HFFc6 (cell line): ENCODE measurements around the gene LILRB4. TPM values are rescaled to one million over a fixed set of nuclear protein-coding genes. Genes with fewer than 3 reads are reported as not detected.
"Not testable (repeated sequence)": the region's sequence is repeated elsewhere in the genome, so short reads cannot be mapped to it uniquely, and the experiment has no call there.

Experiments
- DNase-seq: peaks from one replicate; pipeline ENCODE4 v3.0.0-alpha.2; 2018
- H3K27ac Mint-ChIP-seq: 2 replicates; pipeline ENCODE4 v1.8.0; 2020; ENCODE audit warnings: mild to moderate bottlenecking, mixed read lengths
- H3K27me3 Mint-ChIP-seq: 2 replicates; pipeline ENCODE4 v1.8.0; 2021; ENCODE audit warnings: mild to moderate bottlenecking, moderate library complexity, mixed read lengths; ENCODE audit not compliant: insufficient read depth
- H3K36me3 Mint-ChIP-seq: 2 replicates; pipeline ENCODE4 v1.8.0; 2021; ENCODE audit warnings: low read depth, mixed read lengths
- H3K4me1 Mint-ChIP-seq: 2 replicates; pipeline ENCODE4 v1.8.0; 2020; ENCODE audit warnings: low read depth, mixed read lengths
- H3K4me3 Mint-ChIP-seq: 2 replicates; pipeline ENCODE4 v1.8.0; 2020; ENCODE audit warnings: mild to moderate bottlenecking, moderate library complexity, mixed read lengths
- H3K9me3 Mint-ChIP-seq: 2 replicates; pipeline ENCODE4 v1.8.0; 2020; ENCODE audit warnings: mild to moderate bottlenecking, mixed read lengths
- total RNA-seq, 6 experiments: library from RNA; stranded (reverse); fragmentation: NEBNext Ultra II Directional; extraction: Animal tissue kit (Norgen Biotek cat#: 25700); gene quantifications; 2 replicates in 1 of 6; 3 replicates in 5 of 6; pipeline ENCODE4 v1.2.3, GENCODE V29; 2021
- TF ChIP-seq, protein P1 (sequence below): fragments of 200-600 bp; sonication (generic); IDR thresholded peaks from 2 replicates; pipeline ENCODE4 v1.5.0; 2021; ENCODE audit warnings: antibody characterized with exemption, mild to moderate bottlenecking

LILRB4 gene
- total RNA-seq, 6 experiments from 2014 or later = not detected

DNA sequence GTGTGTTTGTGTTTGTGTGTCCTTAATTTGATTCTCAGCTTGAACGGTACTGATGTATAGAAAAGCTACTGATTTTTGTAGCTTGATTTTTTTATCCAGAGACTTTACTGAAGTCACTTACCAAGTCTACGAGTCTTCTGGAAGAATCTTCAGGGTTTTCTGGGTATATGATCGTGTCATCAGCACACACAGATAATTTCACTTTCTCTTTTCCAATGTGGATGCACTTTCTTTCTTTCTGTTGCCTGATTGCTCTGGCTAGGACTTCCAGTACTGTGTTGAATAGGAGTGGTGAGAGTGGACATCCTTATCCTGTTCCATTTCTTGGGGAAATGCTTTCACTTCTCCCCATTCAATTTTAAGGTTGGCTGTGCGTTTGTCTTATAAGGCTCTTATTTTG, 40.4 kb upstream of the LILRB4 start:
- no peak for DNase-seq
- H3K27ac Mint-ChIP-seq = no peak overlapping the region
- no peaks in the 10 kb centered on the region; the same call in 1 of the 2 replicates for H3K27me3 Mint-ChIP-seq
- peaks cover 54% of the 10 kb centered on the region for H3K9me3 Mint-ChIP-seq
- H3K36me3 Mint-ChIP-seq = peaks cover 4% of the 10 kb centered on the region; the same call in 1 of the 2 replicates
- TF ChIP-seq, protein P1, sequence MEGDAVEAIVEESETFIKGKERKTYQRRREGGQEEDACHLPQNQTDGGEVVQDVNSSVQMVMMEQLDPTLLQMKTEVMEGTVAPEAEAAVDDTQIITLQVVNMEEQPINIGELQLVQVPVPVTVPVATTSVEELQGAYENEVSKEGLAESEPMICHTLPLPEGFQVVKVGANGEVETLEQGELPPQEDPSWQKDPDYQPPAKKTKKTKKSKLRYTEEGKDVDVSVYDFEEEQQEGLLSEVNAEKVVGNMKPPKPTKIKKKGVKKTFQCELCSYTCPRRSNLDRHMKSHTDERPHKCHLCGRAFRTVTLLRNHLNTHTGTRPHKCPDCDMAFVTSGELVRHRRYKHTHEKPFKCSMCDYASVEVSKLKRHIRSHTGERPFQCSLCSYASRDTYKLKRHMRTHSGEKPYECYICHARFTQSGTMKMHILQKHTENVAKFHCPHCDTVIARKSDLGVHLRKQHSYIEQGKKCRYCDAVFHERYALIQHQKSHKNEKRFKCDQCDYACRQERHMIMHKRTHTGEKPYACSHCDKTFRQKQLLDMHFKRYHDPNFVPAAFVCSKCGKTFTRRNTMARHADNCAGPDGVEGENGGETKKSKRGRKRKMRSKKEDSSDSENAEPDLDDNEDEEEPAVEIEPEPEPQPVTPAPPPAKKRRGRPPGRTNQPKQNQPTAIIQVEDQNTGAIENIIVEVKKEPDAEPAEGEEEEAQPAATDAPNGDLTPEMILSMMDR = no peak
- no peaks in the 10 kb centered on the region for H3K4me1 Mint-ChIP-seq
- no peak overlapping the region for H3K4me3 Mint-ChIP-seq

DNA sequence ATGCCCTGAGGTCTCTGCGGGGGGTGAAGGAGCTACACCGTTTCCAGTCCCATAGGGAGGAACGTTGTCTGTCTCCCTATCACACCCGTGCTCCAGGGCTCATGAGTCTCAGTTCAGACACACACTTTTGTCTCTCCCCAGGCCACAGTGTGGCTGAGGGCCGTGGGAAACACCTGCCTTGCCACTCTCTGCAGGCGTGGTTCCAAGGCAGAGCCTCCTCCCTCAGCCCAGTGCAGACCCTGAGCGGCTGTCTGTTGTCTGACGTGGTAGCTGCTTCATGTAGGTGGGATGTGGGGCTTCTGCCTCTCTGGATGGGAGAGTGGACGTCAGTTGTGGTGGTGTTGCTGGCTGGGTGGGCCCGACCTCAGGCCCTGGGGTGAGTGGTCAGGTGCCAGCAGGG, 38.6 kb upstream of the LILRB4 start:
- H3K36me3 Mint-ChIP-seq, H3K4me1 Mint-ChIP-seq, DNase-seq, H3K27me3 Mint-ChIP-seq, H3K4me3 Mint-ChIP-seq, H3K27ac Mint-ChIP-seq: not testable (repeated sequence)
- H3K9me3 Mint-ChIP-seq = peaks cover 61% of the 10 kb centered on the region

DNA sequence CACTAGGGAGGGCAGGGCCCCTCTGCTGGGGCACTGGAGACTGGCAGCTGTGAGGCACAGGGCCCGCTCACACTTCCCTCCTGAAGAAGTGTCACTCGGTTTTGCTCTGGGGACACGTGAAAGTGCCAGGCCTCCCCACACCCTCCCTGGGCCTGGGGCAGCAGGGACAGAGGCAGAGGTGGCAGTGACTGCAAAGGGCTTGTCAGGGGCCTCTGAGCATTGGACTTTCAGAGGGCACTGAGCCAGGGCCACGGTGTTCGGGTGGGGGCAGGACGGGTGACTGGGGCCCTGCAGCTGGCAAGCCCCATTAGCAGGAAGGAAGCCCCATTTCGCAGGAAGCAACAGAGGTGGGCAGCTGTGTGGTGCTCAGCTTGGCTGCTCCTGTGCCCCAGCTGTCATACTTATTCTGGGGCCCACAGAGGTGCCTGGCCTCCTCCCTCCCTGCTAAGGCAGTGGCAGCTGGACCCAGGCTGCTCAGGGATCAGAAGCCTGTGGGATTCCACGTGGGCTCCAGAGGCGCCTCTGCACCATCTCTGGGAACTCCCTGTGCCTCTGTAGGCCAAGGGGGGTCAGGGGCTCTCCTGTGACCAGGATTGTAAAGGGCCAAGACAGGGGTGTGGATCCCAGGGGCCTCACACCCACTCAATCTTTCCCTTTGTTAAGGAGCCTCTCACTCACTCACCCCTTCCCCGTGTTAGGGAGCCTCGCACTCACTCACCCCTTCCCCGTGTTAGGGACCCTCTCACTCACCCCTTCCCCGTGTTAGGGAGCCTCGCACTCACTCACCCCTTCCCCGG, 37.7 kb upstream of the LILRB4 start:
- not testable (repeated sequence) for H3K27me3 Mint-ChIP-seq, H3K4me1 Mint-ChIP-seq, H3K36me3 Mint-ChIP-seq, DNase-seq, H3K4me3 Mint-ChIP-seq, H3K27ac Mint-ChIP-seq
- H3K9me3 Mint-ChIP-seq = peaks cover 64% of the 10 kb centered on the region

DNA sequence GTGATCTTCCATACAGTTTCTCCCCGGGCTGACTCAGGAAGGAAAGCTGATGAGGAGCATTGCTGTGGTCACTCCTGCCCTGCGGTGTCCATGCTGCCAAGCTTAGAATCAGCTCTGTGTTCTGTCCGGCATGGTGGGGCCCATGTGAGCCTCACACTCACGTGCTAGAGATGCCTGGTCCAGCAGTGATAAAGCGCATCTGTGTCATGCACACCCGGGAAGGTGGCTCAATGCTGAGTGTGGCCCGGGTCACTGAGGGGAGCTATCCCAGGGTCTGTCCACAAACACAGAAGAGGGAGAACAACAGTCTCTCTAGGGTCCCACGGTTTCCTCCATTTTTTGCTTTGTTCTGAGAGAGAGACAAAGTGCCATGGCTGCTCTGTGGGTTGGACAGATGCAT, 36.0 kb upstream of the LILRB4 start:
- no peak for DNase-seq
- Mint-ChIP-seq H3K27me3 (no peaks in the 10 kb centered on the region; the same call in 1 of the 2 replicates), H3K4me3 (no peak overlapping the region), H3K9me3 (peaks cover 65% of the 10 kb centered on the region), H3K27ac (no peak overlapping the region), H3K36me3 (peaks cover 4% of the 10 kb centered on the region; the same call in 1 of the 2 replicates), H3K4me1 (no peaks in the 10 kb centered on the region)
- TF ChIP-seq, protein P1 = no peak

DNA sequence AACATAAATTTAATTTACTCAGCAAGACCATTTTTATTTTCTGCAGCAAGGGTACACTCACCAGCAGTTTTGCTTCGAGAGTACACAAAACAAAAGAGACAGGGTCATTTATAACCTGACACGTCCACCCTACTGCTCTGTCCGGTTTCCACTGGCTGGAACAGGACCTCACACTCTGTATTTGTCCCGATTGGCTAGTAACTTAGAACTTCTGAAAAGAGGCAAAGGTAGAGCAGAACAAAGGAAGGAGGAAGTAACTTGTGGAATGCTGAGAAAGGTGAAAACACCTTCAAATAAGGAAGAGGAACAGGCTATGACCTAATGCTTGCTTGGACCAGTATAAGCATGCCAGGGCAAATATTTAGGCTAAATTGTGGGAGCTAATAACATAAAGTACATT, 34.9 kb upstream of the LILRB4 start:
- not testable (repeated sequence) for DNase-seq, H3K27ac Mint-ChIP-seq, H3K27me3 Mint-ChIP-seq, H3K36me3 Mint-ChIP-seq, H3K4me1 Mint-ChIP-seq, H3K4me3 Mint-ChIP-seq
- H3K9me3 Mint-ChIP-seq = peaks cover 67% of the 10 kb centered on the region

DNA sequence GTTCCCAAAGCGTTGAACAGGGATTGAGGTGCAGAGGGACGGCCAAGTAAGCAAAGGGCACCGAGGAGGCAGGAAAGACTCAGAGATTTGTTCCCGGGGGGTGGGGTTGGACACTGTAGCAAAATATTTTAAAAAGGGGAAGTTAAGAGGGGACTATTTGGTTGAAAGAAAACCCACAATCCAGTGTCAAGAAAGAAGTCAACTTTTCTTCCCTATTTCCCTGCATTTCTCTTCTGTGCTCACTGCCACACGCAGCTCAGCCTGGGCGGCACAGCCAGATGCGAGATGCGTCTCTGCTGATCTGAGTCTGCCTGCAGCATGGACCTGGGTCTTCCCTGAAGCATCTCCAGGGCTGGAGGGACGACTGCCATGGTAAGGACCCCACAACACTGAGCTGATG, 32.5 kb upstream of the LILRB4 start, which contains the start of gene LILRB1:
LILRB1 (plus strand) TSS at position 223 of the 400 bp plus-strand sequence. CDS start 590 bp downstream, outside the sequence.
- H3K36me3 Mint-ChIP-seq, H3K4me3 Mint-ChIP-seq, H3K27ac Mint-ChIP-seq, H3K4me1 Mint-ChIP-seq, DNase-seq, H3K27me3 Mint-ChIP-seq: not testable (repeated sequence)
- H3K9me3 Mint-ChIP-seq = peaks cover 57% of the 10 kb centered on the region

DNA sequence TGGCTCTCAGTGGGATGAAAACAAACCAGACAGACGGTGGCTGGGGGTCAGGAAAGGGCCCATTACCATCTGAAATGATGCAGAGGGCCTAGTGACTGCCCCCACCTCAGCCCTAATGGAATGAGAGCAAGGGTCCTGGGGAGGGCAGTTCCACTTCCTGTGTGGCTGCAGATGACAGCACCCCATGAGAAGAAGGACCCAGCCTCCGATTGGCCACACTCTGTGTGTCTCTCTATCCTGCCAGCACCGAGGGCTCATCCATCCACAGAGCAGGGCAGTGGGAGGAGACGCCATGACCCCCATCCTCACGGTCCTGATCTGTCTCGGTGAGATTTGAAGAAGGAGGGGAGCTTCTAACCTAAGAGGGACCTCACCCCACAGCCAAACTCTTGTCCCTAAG, 32.0 kb upstream of the LILRB4 start:
- Mint-ChIP-seq H3K4me1 (no peaks in the 10 kb centered on the region), H3K4me3 (no peak overlapping the region), H3K27me3 (no peaks in the 10 kb centered on the region; the same call in 1 of the 2 replicates), H3K36me3 (peaks cover 4% of the 10 kb centered on the region; the same call in 1 of the 2 replicates), H3K9me3 (peaks cover 53% of the 10 kb centered on the region), H3K27ac (no peak overlapping the region)
- TF ChIP-seq, protein P1 = no peak
- DNase-seq = no peak

DNA sequence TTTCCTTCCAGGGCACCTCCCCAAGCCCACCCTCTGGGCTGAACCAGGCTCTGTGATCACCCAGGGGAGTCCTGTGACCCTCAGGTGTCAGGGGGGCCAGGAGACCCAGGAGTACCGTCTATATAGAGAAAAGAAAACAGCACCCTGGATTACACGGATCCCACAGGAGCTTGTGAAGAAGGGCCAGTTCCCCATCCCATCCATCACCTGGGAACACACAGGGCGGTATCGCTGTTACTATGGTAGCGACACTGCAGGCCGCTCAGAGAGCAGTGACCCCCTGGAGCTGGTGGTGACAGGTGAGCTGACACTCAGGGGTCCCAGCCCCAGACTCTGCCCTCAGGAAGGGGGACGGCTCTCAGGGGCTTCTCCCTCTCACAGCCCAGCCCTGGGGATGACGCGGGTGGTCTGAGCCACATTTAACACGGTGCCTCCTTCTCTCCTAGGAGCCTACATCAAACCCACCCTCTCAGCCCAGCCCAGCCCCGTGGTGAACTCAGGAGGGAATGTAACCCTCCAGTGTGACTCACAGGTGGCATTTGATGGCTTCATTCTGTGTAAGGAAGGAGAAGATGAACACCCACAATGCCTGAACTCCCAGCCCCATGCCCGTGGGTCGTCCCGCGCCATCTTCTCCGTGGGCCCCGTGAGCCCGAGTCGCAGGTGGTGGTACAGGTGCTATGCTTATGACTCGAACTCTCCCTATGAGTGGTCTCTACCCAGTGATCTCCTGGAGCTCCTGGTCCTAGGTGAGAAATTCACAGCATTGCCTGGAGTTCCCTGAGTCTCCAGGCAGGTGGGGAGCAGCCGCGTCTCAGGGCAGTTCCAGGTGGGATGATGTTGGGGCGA, 31.1 kb upstream of the LILRB4 start:
- not testable (repeated sequence) for H3K4me3 Mint-ChIP-seq, H3K36me3 Mint-ChIP-seq, H3K4me1 Mint-ChIP-seq, H3K27me3 Mint-ChIP-seq, DNase-seq, H3K27ac Mint-ChIP-seq
- H3K9me3 Mint-ChIP-seq = peaks cover 44% of the 10 kb centered on the region

DNA sequence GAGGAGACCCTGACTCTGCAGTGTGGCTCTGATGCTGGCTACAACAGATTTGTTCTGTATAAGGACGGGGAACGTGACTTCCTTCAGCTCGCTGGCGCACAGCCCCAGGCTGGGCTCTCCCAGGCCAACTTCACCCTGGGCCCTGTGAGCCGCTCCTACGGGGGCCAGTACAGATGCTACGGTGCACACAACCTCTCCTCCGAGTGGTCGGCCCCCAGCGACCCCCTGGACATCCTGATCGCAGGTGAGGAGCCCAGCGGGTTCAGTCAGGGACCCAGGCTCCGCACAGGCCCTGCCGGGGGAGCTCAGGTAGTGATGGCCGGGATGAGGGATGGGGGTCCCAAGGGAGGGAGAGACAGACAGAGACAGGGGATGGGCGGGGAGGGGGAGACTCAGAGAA, 30.3 kb upstream of the LILRB4 start:
- not testable (repeated sequence) for DNase-seq, H3K27me3 Mint-ChIP-seq, H3K4me1 Mint-ChIP-seq, H3K4me3 Mint-ChIP-seq, H3K36me3 Mint-ChIP-seq, H3K27ac Mint-ChIP-seq
- peaks cover 41% of the 10 kb centered on the region for H3K9me3 Mint-ChIP-seq
